Measurements from ENCODE around the gene UNC5C.

- TF ChIP-seq CTCF (IDR thresholded peaks at IDR 0.05) (no peak), POLR2A (IDR thresholded peaks at IDR 0.05) (no peak)
Measured at GRCh38 chr4:95422436-95422835, 126.3 kb downstream of the UNC5C start.

Data from tibial nerve (tissue), 3 donors.